ENCODE data around the gene SRD5A1. TPM values are rescaled to one million over a fixed set of nuclear protein-coding genes. Genes with fewer than 3 reads are reported as not detected.

The SRD5A1 gene
- polyA plus RNA-seq, 2 of the 4 experiments (the other 2 are of a cell fraction), result 9.7 to 25.4 TPM

DNA sequence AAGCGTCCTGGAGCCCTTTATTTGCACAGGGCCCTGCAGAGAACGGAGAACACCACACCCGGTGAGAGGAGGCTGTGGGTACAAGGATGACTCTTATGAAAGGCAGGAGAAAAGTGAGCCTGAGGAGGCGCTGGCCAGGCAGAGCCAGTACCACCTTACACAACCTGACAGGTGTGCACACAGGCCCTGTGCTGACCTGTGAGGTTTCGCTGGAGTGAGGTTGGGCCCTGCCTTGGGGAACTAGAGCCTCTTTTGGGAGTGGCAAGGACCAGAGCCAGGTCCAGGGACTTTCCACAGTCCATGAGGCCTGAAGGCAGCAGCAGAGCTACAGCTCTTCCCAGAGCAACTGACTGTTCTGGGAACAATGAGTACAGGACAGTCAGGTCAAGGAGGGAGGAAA lies 3.1 kb downstream of the SRD5A1 start:
- CTCF ChIA-PET, result interaction anchor here (0.7 to 1.1 kb wide), 2 partner anchors 28 to 66 kb away, joined by 3 to 4 read pairs; no protein-coding TSS in a partner anchor
- TF ChIP-seq, protein P1, sequence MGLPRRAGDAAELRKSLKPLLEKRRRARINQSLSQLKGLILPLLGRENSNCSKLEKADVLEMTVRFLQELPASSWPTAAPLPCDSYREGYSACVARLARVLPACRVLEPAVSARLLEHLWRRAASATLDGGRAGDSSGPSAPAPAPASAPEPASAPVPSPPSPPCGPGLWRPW (IDR thresholded peaks at IDR 0.05), result no peak
- no peak for TF ChIP-seq HOXB5 (CRISPR knock-in tag; IDR thresholded peaks at IDR 0.05)

DNA sequence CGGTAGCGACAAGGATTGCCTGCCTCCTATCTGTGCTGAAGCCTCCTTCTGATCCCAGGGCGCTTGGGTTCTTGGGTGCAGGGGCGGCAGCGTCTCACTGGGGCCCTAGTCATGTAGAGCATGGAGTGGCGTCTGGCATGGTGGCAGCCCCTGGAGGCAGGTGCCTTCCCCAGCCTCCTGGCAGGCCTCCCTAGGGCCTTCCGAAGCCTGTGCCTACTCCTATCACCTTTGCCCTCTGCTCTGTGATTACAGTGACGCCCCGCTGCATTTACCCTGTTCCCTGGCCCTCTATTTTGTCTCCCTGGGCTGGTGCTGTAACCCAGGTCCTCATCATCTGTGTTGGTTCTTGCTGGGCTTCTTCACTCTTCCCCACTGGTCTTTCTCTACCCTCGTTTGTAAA lies 3.8 kb downstream of the SRD5A1 start:
- Histone ChIP-seq H3K9me3 (no peaks in the 10 kb centered on the region), H3K27ac (no peak overlapping the region), H3K4me3 (no peak overlapping the region), H3K4me2 (no peak overlapping the region), H3K4me1 (peaks cover 11% of the 10 kb centered on the region)
- TF ChIP-seq RNF2 (IDR thresholded peaks at IDR 0.05; ENCODE audit: borderline replicate concordance, low read depth) (no peak), MYC (IDR thresholded peaks at IDR 0.05; ENCODE audit: borderline replicate concordance, low read length) (no peak), MAFK (IDR thresholded peaks at IDR 0.05; ENCODE audit: partially characterized antibody) (no peak), ZSCAN20 (CRISPR knock-in tag; IDR thresholded peaks at IDR 0.05) (no peak), ZC3H11A (IDR thresholded peaks at IDR 0.05) (no peak)
- TF ChIP-seq, protein P2, sequence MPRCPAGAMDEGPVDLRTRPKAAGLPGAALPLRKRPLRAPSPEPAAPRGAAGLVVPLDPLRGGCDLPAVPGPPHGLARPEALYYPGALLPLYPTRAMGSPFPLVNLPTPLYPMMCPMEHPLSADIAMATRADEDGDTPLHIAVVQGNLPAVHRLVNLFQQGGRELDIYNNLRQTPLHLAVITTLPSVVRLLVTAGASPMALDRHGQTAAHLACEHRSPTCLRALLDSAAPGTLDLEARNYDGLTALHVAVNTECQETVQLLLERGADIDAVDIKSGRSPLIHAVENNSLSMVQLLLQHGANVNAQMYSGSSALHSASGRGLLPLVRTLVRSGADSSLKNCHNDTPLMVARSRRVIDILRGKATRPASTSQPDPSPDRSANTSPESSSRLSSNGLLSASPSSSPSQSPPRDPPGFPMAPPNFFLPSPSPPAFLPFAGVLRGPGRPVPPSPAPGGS (IDR thresholded peaks at IDR 0.05), result no peak
- 95% methylated on average over 10 of the region's 10 CpGs for WGBS (ENCODE audit: missing lambda C conversion rate)
- ATAC-seq (no peak), DNase-seq (ENCODE audit: low read depth in 1 of 2, low spot score in 1 of 2) (no peak), FAIRE-seq (no peak)
- ChIA-PET CTCF (no interaction called here), POLR2A (no interaction called here)

More for the DNA sequence above, 3.1 kb downstream of the SRD5A1 start:
- DNase-seq (ENCODE audit: low read depth in 1 of 2, low spot score in 1 of 2), result no peak
- no peak overlapping the region for H3K4me2 ChIP-seq
- 55% methylated on average over 5 of the region's 5 CpGs for WGBS (ENCODE audit: missing lambda C conversion rate)
- no peak for ATAC-seq
- POLR2A ChIA-PET, result no interaction called here
- no peaks in the 10 kb centered on the region for H3K9me3 ChIP-seq
- no peak for FAIRE-seq
- no peak overlapping the region for H3K4me3 ChIP-seq
- peaks cover 17% of the 10 kb centered on the region for H3K4me1 ChIP-seq
- H3K27ac ChIP-seq, result no peak overlapping the region

DNA sequence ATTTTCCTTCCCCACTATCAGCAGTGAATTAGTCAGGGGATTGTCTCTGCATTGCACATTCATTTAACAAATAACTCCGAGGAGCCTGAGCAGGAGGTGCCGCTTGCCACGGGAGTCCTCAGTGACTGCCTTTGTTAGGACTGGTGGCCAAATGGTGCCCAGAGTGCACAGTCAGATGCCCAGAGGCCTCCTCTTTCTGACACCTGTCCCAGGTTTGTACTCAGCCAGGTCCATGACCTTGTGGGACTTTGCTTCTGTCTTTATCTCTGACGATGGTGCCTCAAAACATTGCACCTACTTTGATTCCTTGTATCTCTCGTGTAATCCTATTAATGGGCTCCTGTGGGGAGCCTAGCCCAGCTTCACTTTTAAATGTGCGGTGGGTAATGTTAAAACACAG lies 4.3 kb downstream of the SRD5A1 start:
- Histone ChIP-seq H3K4me3 (no peak overlapping the region), H3K27ac (no peak overlapping the region), H3K4me2 (no peak overlapping the region), H3K9me3 (no peaks in the 10 kb centered on the region), H3K4me1 (peaks cover 11% of the 10 kb centered on the region)
- no peak for FAIRE-seq
- CTCF ChIA-PET, result interaction anchor here (0.8 to 1.2 kb wide), 3 partner anchors 9 to 56 kb away, joined by 3 to 4 read pairs (median 3); no protein-coding TSS in a partner anchor
- no peak for DNase-seq (ENCODE audit: low read depth in 1 of 2, low spot score in 1 of 2)
- POLR2A ChIA-PET, result no interaction called here
- ATAC-seq, result no peak
- WGBS (ENCODE audit: missing lambda C conversion rate), result 95% methylated on average over 6 of the region's 6 CpGs
- TF ChIP-seq ESRRA (IDR thresholded peaks at IDR 0.05; ENCODE audit: borderline replicate concordance, low read length) (no peak), FOXS1 (CRISPR knock-in tag; IDR thresholded peaks at IDR 0.05) (no peak), SREBF2 (IDR thresholded peaks at IDR 0.05) (no peak), ZNF302 (CRISPR knock-in tag; IDR thresholded peaks at IDR 0.05) (no peak), BHLHE40 (IDR thresholded peaks at IDR 0.05; ENCODE audit: low read depth, low read length) (no peak), RARB (CRISPR knock-in tag; IDR thresholded peaks at IDR 0.05) (no peak), CHD2 (IDR thresholded peaks at IDR 0.05; ENCODE audit: low read length, partially characterized antibody) (no peak), PHF8 (IDR thresholded peaks at IDR 0.05; ENCODE audit: borderline replicate concordance, low read depth) (no peak), NPAS2 (CRISPR knock-in tag; IDR thresholded peaks at IDR 0.05; ENCODE audit: borderline replicate concordance) (no peak), CHD4 (IDR thresholded peaks at IDR 0.05; ENCODE audit: borderline replicate concordance) (no peak), POLR2AphosphoS2 (conservative IDR thresholded peaks at IDR 0.05; ENCODE audit: low read length) (no peak), CBX2 (IDR thresholded peaks at IDR 0.05; ENCODE audit: borderline replicate concordance, low read depth) (no peak)
- TF ChIP-seq, protein P3, sequence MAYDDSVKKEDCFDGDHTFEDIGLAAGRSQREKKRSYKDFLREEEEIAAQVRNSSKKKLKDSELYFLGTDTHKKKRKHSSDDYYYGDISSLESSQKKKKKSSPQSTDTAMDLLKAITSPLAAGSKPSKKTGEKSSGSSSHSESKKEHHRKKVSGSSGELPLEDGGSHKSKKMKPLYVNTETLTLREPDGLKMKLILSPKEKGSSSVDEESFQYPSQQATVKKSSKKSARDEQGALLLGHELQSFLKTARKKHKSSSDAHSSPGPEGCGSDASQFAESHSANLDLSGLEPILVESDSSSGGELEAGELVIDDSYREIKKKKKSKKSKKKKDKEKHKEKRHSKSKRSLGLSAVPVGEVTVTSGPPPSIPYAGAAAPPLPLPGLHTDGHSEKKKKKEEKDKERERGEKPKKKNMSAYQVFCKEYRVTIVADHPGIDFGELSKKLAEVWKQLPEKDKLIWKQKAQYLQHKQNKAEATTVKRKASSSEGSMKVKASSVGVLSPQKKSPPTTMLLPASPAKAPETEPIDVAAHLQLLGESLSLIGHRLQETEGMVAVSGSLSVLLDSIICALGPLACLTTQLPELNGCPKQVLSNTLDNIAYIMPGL (CRISPR knock-in tag; IDR thresholded peaks at IDR 0.05; ENCODE audit: borderline replicate concordance), result no peak
- TF ChIP-seq, protein P4, sequence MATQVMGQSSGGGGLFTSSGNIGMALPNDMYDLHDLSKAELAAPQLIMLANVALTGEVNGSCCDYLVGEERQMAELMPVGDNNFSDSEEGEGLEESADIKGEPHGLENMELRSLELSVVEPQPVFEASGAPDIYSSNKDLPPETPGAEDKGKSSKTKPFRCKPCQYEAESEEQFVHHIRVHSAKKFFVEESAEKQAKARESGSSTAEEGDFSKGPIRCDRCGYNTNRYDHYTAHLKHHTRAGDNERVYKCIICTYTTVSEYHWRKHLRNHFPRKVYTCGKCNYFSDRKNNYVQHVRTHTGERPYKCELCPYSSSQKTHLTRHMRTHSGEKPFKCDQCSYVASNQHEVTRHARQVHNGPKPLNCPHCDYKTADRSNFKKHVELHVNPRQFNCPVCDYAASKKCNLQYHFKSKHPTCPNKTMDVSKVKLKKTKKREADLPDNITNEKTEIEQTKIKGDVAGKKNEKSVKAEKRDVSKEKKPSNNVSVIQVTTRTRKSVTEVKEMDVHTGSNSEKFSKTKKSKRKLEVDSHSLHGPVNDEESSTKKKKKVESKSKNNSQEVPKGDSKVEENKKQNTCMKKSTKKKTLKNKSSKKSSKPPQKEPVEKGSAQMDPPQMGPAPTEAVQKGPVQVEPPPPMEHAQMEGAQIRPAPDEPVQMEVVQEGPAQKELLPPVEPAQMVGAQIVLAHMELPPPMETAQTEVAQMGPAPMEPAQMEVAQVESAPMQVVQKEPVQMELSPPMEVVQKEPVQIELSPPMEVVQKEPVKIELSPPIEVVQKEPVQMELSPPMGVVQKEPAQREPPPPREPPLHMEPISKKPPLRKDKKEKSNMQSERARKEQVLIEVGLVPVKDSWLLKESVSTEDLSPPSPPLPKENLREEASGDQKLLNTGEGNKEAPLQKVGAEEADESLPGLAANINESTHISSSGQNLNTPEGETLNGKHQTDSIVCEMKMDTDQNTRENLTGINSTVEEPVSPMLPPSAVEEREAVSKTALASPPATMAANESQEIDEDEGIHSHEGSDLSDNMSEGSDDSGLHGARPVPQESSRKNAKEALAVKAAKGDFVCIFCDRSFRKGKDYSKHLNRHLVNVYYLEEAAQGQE (IDR thresholded peaks at IDR 0.05), result no peak
- TF ChIP-seq, protein P2 (IDR thresholded peaks at IDR 0.05), result no peak
- TF ChIP-seq, protein P5, sequence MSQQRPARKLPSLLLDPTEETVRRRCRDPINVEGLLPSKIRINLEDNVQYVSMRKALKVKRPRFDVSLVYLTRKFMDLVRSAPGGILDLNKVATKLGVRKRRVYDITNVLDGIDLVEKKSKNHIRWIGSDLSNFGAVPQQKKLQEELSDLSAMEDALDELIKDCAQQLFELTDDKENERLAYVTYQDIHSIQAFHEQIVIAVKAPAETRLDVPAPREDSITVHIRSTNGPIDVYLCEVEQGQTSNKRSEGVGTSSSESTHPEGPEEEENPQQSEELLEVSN (IDR thresholded peaks at IDR 0.05; ENCODE audit: borderline replicate concordance, low read depth), result no peak
- TF ChIP-seq, protein P6, sequence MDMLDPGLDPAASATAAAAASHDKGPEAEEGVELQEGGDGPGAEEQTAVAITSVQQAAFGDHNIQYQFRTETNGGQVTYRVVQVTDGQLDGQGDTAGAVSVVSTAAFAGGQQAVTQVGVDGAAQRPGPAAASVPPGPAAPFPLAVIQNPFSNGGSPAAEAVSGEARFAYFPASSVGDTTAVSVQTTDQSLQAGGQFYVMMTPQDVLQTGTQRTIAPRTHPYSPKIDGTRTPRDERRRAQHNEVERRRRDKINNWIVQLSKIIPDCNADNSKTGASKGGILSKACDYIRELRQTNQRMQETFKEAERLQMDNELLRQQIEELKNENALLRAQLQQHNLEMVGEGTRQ (IDR thresholded peaks at IDR 0.05), result no peak

Data from A549 (cell line).